Liver (tissue), 9 donors: ENCODE data around the gene GRB14. TPM values are rescaled to one million over a fixed set of nuclear protein-coding genes. Genes with fewer than 3 reads are reported as not detected.
A peak's percentile ranks its signal among the peaks of the same experiment; 100 is the strongest.

Experiments used
- DNase-seq: peaks from one replicate; pipeline ENCODE4 v3.0.0-alpha.2; 2017; ENCODE audit warnings: low spot score
- H3K27ac ChIP-seq, 2 donors: one replicate each; pipeline ENCODE4 v1.7.0; 2013; ENCODE audit warnings: inconsistent platforms in 2 of 2, low read length in 2 of 2, control low read depth in 1 of 2, low read depth in 1 of 2, mild to moderate bottlenecking in 1 of 2
- H3K27me3 ChIP-seq, 4 donors: one replicate each; pipeline versions ENCODE4 v1.6.1 to v1.7.0; 2013; ENCODE audit warnings: low read length in 3 of 4, inconsistent platforms in 1 of 4, mild to moderate bottlenecking in 1 of 4, moderate library complexity in 1 of 4; ENCODE audit not compliant: control insufficient read depth in 4 of 4, insufficient read depth in 4 of 4
- H3K36me3 ChIP-seq, 4 donors: one replicate each; pipeline versions ENCODE4 v1.6.1 to v1.7.0; 2013; ENCODE audit warnings: low read length in 3 of 4, mild to moderate bottlenecking in 3 of 4, low read depth in 1 of 4, moderate library complexity in 1 of 4; ENCODE audit not compliant: control insufficient read depth in 4 of 4, insufficient read depth in 3 of 4
- H3K4me1 ChIP-seq, 4 donors: one replicate each; pipeline versions ENCODE4 v1.6.1 to v1.7.0; 2013; ENCODE audit warnings: low read length in 3 of 4, mild to moderate bottlenecking in 3 of 4, moderate library complexity in 1 of 4; ENCODE audit not compliant: control insufficient read depth in 4 of 4, insufficient read depth in 4 of 4
- H3K4me3 ChIP-seq, 3 donors: one replicate each; pipeline versions ENCODE4 v1.6.1 to v1.7.0; 2013; ENCODE audit warnings: low read length in 3 of 3, control low read depth in 1 of 3, low read depth in 1 of 3, mild to moderate bottlenecking in 1 of 3
- H3K9ac ChIP-seq, 2 donors: one replicate each; pipeline ENCODE4 v1.7.0; 2013; ENCODE audit warnings: low read length in 2 of 2, mild to moderate bottlenecking in 2 of 2, moderate library complexity in 2 of 2, control low read depth in 1 of 2, low read depth in 1 of 2
- H3K9me3 ChIP-seq, 4 donors: one replicate each; pipeline versions ENCODE4 v1.6.1 to v1.7.0; 2013; ENCODE audit warnings: low read length in 3 of 4; ENCODE audit not compliant: control insufficient read depth in 4 of 4
- ATF3 ChIP-seq: IDR thresholded peaks from 2 replicates; pipeline ENCODE4 v1.6.1; 2016; ENCODE audit warnings: antibody characterized with exemption
- CTCF ChIP-seq: fragments of 150-350 bp; IDR thresholded peaks from 2 replicates; pipeline ENCODE4 v1.5.1; 2017; ENCODE audit warnings: improper control_type of control experiment, low read depth, low read length; ENCODE audit not compliant: missing input control
- FOXA1 ChIP-seq: IDR thresholded peaks from 2 replicates; pipeline ENCODE4 v1.6.1; 2016; ENCODE audit warnings: antibody characterized with exemption
- HNF4A ChIP-seq, 2 donors: conservative IDR thresholded peaks; 2 replicates each; pipeline ENCODE4 v1.6.1; 2016; ENCODE audit warnings: antibody characterized with exemption in 2 of 2, mild to moderate bottlenecking in 2 of 2
- JUND ChIP-seq, 2 donors: IDR thresholded peaks; 2 replicates each; pipeline ENCODE4 v1.6.1; 2016; ENCODE audit warnings: antibody characterized with exemption in 2 of 2
- NR2F2 ChIP-seq: IDR thresholded peaks from 2 replicates; pipeline ENCODE4 v1.6.1; 2016; ENCODE audit warnings: antibody characterized with exemption
- RAD21 ChIP-seq, 2 donors: IDR thresholded peaks; 2 replicates each; pipeline ENCODE4 v1.6.1; 2016; ENCODE audit warnings: antibody characterized with exemption in 2 of 2, mild to moderate bottlenecking in 2 of 2
- RXRA ChIP-seq, 2 donors: IDR thresholded peaks; 2 replicates each; pipeline ENCODE4 v1.6.1; 2017 to 2018; ENCODE audit warnings: antibody characterized with exemption in 2 of 2, mild to moderate bottlenecking in 1 of 2
- SP1 ChIP-seq: IDR thresholded peaks from 2 replicates; pipeline ENCODE4 v1.6.1; 2018; ENCODE audit warnings: antibody characterized with exemption, mild to moderate bottlenecking
- TAF1 ChIP-seq: conservative IDR thresholded peaks from 2 replicates; pipeline ENCODE4 v1.6.1; 2016; ENCODE audit warnings: antibody characterized with exemption, mild to moderate bottlenecking
- YY1 ChIP-seq: IDR thresholded peaks from 2 replicates; pipeline ENCODE4 v1.6.1; 2016; ENCODE audit warnings: antibody characterized with exemption, mild to moderate bottlenecking
- ZBTB33 ChIP-seq: IDR thresholded peaks from 2 replicates; pipeline ENCODE4 v1.6.1; 2016; ENCODE audit warnings: antibody characterized with exemption
- WGBS: extraction: QIAGEN DNeasy Blood & Tissue Kit; methylation state at CpG from one replicate; pipeline ENCODE4 v1.1.7; 2013; 5-methylcytosine and 5-hydroxymethylcytosine counted together
- polyA plus RNA-seq, 2 donors: library from polyadenylated mRNA; stranded (reverse) in 1 of 2; unstranded in 1 of 2; fragments of 200-250 nt in 1 of 2; fragments of >200 nt in 1 of 2; fragmentation: Nextera tagmentation in 1 of 2; extraction: Ambion mirVana in 1 of 2; gene quantifications; one replicate each; pipeline versions ENCODE4 v1.2.1 to v1.2.3, GENCODE V29; 2013 to 2015
- total RNA-seq, 2 donors: library from RNA; depleted of rRNA; stranded (reverse); fragments of >200 nt; gene quantifications; one replicate each; pipeline ENCODE4 v1.2.3, GENCODE V29; 2014
- donor health status: healthy.
- donor health status: healthy.
- donor health status: healthy.
- donor health status: healthy.
- donor health status: healthy.

Gene GRB14
- total and polyA plus RNA-seq, 4 donors = 1.0 to 119 (median 33.0) TPM

GRCh38 chr2:164538240-164538866, 82.9 kb downstream of the GRB14 start:
- no peak overlapping the region for H3K9ac ChIP-seq
- no peak overlapping the region for H3K27ac ChIP-seq
- no peaks in the 10 kb centered on the region for H3K27me3 ChIP-seq
- 95% methylated on average over 3 of the region's 3 CpGs for WGBS
- H3K9me3 ChIP-seq = no peaks in the 10 kb centered on the region
- no peak overlapping the region for H3K4me3 ChIP-seq
- H3K36me3 ChIP-seq = peaks cover 0 to 4% (median under 1%) of the 10 kb centered on the region in 4 donors
- no peak for DNase-seq
- no peak for TF ChIP-seq SP1
- no peak for TF ChIP-seq TAF1
- TF ChIP-seq CTCF = peak; percentile 70
- TF ChIP-seq YY1 = no peak
- TF ChIP-seq RAD21 (IDR thresholded peaks at IDR 0.05) = peak; percentile 86 to 87
- peaks cover 8 to 35% (median 10%) of the 10 kb centered on the region in 4 donors for H3K4me1 ChIP-seq

GRCh38 chr2:164535280-164536025, 85.8 kb downstream of the GRB14 start:
- Histone ChIP-seq H3K9ac (no peak overlapping the region), H3K4me3 (no peak overlapping the region), H3K36me3 (peaks cover 0 to 4% (median under 1%) of the 10 kb centered on the region in 4 donors), H3K9me3 (no peaks in the 10 kb centered on the region), H3K27me3 (no peaks in the 10 kb centered on the region), H3K4me1 (peaks cover 4 to 33% (median 5%) of the 10 kb centered on the region in 4 donors), H3K27ac (no peak overlapping the region)
- no peak for DNase-seq
- TF ChIP-seq JUND (IDR thresholded peaks at IDR 0.05) (peak in 1 of 2 donors; percentile 18), RAD21 (IDR thresholded peaks at IDR 0.05) (no peak), RXRA (IDR thresholded peaks at IDR 0.05) (peak; percentile 18 to 42)
- WGBS = 52% methylated on average over 5 of the region's 5 CpGs

GRCh38 chr2:164530464-164530863, 90.8 kb downstream of the GRB14 start:
- no peak for TF ChIP-seq TAF1
- TF ChIP-seq SP1 = no peak
- no peak for TF ChIP-seq ATF3
- no peak for TF ChIP-seq ZBTB33
- TF ChIP-seq JUND (IDR thresholded peaks at IDR 0.05) = no peak
- no peak for TF ChIP-seq HNF4A (conservative IDR thresholded peaks at IDR 0.05)
- no peak for TF ChIP-seq FOXA1
- no peak for TF ChIP-seq NR2F2
- Histone ChIP-seq H3K4me1 (peaks cover 0 to 14% (median 1%) of the 10 kb centered on the region in 4 donors), H3K36me3 (no peaks in the 10 kb centered on the region), H3K27me3 (no peaks in the 10 kb centered on the region), H3K9ac (no peak overlapping the region), H3K27ac (no peak overlapping the region), H3K9me3 (no peaks in the 10 kb centered on the region), H3K4me3 (no peak overlapping the region)
- no peak for DNase-seq
- WGBS = 93% methylated on average over 1 of the region's 1 CpG
